Peyer's patch (tissue), 4 donors: ENCODE measurements around the gene SSTR3. TPM values are rescaled to one million over a fixed set of nuclear protein-coding genes. Genes with fewer than 3 reads are reported as not detected.
A peak's percentile ranks its signal among the peaks of the same experiment; 100 is the strongest.

Source experiments
- DNase-seq, 3 donors: peaks; one replicate each; pipeline ENCODE4 v3.0.0-alpha.2; 2017 to 2019
- H3K27ac ChIP-seq, 4 donors: fragments of 200-600 bp; sonication (generic); one replicate each; pipeline ENCODE4 v1.5.1; 2016 to 2019
- H3K27me3 ChIP-seq, 2 donors: fragments of 200-600 bp; sonication (generic); one replicate each; pipeline ENCODE4 v1.5.1; 2019
- H3K36me3 ChIP-seq, 3 donors: fragments of 200-600 bp; sonication (generic); one replicate each; pipeline ENCODE4 v1.5.1; 2016 to 2019
- H3K4me1 ChIP-seq, 4 donors: fragments of 200-600 bp; sonication (generic); one replicate each; pipeline ENCODE4 v1.5.1; 2016 to 2019
- H3K4me3 ChIP-seq, 4 donors: fragments of 200-600 bp; sonication (generic); 1 replicate in 3 of 4; 2 replicates in 1 of 4; pipeline ENCODE4 v1.5.1; 2016 to 2019; ENCODE audit warnings: mild to moderate bottlenecking in 1 of 4
- H3K9me3 ChIP-seq, 4 donors: fragments of 200-600 bp; sonication (generic); one replicate each; pipeline ENCODE4 v1.5.1; 2016 to 2019; ENCODE audit warnings: mild to moderate bottlenecking in 1 of 4
- POLR2A ChIP-seq, 2 donors: fragments of 450-650 bp; IDR thresholded peaks; one replicate each; pipeline ENCODE4 v1.5.1; 2017; ENCODE audit warnings: antibody characterized with exemption in 2 of 2, mild to moderate bottlenecking in 2 of 2, moderate library complexity in 2 of 2
- total RNA-seq, 4 donors: library from RNA; depleted of rRNA; stranded (reverse); fragments of >200 nt; gene quantifications; one replicate each; pipeline ENCODE4 v1.1.0, GENCODE V29; 2016
- TF ChIP-seq, protein P1 (sequence below), 6 experiments: fragments of 450-650 bp in 4 of 6; fragments of 200-600 bp in 2 of 6; sonication (generic) in 1 of 6; IDR thresholded peaks; one replicate each; pipeline ENCODE4 v1.5.1; 2017 to 2019; ENCODE audit warnings: antibody characterized with exemption in 6 of 6, mild to moderate bottlenecking in 3 of 6, moderate library complexity in 1 of 6

The SSTR3 gene
- total RNA-seq, 4 donors from 2014 or later = not detected

DNA sequence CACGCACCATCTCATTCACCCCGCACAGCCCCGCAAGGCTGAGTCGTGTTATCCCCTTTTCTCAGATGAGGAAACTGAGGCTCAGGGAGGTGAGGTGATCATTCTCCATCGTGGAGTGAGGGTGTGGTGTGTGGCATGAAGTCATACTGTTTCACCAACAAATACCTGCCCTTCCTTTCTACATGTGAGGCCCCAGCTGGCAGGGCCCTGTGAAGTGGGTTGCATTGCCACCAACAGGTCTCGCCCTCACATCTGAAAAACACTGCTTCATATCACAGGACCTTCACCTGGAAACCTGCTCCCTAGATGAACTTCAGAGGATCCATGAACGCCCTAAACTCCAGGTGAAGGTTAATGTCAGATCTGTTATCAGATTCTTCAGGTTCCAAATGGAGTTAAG lies 4.3 kb downstream of the SSTR3 start:
- Histone ChIP-seq H3K9me3 (no peaks in the 10 kb centered on the region), H3K27me3 (no peaks in the 10 kb centered on the region), H3K27ac (no peak overlapping the region), H3K4me3 (no peak overlapping the region), H3K4me1 (no peaks in the 10 kb centered on the region), H3K36me3 (no peaks in the 10 kb centered on the region)
- TF ChIP-seq, protein P1, sequence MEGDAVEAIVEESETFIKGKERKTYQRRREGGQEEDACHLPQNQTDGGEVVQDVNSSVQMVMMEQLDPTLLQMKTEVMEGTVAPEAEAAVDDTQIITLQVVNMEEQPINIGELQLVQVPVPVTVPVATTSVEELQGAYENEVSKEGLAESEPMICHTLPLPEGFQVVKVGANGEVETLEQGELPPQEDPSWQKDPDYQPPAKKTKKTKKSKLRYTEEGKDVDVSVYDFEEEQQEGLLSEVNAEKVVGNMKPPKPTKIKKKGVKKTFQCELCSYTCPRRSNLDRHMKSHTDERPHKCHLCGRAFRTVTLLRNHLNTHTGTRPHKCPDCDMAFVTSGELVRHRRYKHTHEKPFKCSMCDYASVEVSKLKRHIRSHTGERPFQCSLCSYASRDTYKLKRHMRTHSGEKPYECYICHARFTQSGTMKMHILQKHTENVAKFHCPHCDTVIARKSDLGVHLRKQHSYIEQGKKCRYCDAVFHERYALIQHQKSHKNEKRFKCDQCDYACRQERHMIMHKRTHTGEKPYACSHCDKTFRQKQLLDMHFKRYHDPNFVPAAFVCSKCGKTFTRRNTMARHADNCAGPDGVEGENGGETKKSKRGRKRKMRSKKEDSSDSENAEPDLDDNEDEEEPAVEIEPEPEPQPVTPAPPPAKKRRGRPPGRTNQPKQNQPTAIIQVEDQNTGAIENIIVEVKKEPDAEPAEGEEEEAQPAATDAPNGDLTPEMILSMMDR (IDR thresholded peaks at IDR 0.05) = no peak
- TF ChIP-seq POLR2A (IDR thresholded peaks at IDR 0.05) = no peak
- peak in 1 of 3 donors; percentile 27 for DNase-seq

DNA sequence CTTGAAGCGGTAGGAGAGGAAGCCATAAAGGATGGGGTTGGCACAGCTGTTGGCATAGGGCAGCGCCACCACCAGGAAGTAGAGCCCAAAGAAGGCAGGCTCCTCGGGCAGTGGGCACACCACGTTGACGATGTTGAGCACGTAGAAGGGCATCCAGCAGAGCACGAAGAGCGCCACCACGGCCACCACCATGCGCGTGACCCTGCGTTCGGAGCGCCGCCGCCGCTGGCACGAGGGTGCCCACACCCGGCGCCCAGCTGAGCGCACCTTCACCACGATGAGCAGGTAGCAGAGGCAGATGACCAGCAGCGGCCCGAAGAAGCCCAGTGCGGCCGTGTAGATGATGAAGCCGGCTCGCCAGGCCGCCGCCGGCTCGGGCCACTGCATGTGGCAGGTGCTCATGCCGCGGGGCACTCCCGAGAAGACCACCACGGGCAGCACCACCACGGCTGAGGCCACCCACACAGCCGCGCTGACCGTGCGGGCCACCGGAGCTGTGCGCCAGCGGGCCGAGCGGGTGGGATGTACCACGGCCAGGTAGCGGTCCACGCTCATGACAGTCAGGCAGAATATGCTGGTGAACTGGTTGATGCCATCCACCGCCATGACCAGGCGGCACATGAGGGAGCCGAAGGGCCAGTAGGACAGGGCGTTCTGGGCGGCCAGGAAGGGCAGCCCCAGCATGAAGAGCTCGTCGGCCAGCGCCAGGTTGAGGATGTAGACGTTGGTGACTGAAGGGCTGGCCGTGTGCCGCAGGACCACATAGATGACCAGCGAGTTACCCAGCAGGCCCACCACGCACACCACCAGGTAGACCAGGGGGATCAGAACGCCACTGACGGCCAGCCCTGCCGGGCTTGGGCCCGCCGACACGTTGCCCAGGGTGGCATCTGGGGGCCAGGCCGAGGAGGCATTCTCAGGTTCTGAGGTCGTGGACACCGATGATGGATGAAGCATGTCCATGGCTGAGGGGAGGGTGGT lies 5.1 kb downstream of the SSTR3 start:
- H3K36me3 ChIP-seq = no peaks in the 10 kb centered on the region
- no peak overlapping the region for H3K4me3 ChIP-seq
- no peaks in the 10 kb centered on the region for H3K27me3 ChIP-seq
- TF ChIP-seq, protein P1 (IDR thresholded peaks at IDR 0.05) = no peak
- TF ChIP-seq POLR2A (IDR thresholded peaks at IDR 0.05) = no peak
- DNase-seq = peak in 2 of 3 donors; percentile 29 to 44
- H3K9me3 ChIP-seq = no peaks in the 10 kb centered on the region
- no peaks in the 10 kb centered on the region for H3K4me1 ChIP-seq
- no peak overlapping the region for H3K27ac ChIP-seq

DNA sequence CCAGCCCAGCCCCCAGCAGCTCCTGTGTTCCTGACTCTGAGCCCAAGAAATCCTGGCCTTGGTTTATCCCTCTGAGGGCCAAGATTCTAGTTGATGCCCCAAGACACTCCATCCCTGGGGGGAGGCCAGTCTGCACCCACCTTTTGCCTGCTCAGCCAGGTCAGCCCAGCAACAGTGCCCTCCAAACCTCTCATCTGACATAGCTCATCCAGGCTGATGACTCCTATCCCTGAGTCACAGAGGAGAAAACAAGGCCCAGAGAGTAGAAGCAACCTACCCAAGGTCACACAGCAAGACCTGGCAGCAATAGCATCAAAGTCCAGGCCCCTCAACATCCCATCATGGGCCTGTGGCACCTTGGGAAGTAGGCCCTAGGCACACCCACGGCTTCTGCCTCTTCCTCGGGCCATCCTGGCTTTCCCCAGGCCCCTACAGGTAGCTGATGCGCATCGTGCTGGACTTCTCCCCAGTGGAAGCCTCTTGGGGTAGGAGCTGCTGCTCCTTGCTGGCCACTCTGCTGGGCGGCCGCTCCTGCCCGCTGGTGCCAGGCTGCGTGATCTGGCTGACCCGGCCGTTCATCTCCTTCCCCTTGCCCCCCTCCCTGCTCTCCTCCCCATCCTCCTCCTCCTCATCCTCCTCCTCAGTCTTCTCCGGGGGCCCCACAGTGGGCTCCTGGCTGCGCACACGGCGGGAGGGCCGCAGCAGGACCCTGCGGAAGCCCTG lies 6.0 kb downstream of the SSTR3 start:
- DNase-seq = peak in 2 of 3 donors; percentile 25 to 34
- no peak overlapping the region for H3K4me3 ChIP-seq

DNA sequence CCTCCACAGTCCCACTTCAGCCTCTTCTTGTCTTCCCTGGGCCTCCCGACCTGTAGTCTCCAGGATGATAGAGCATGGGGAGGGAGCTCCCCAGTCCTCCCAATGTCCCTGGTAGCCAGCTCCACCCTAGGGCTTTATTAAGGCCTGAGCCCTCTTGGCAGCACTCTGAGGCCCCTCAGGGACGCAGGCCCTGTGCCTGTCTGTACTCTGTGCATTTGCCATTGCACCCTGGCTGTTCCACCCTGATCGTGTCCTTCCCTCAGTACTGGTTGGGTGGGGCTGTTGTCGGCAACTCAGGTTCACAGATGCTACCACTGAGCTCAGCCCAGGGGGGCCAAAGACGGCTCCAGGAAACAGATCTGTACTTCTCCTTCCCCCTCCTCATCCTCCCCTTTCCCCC lies 7.2 kb downstream of the SSTR3 start:
- DNase-seq = peak in 2 of 3 donors; percentile 23 to 37
- TF ChIP-seq, protein P1 (IDR thresholded peaks at IDR 0.05) = no peak
- TF ChIP-seq POLR2A (IDR thresholded peaks at IDR 0.05) = no peak
- H3K36me3 ChIP-seq = no peaks in the 10 kb centered on the region

More for the DNA sequence above, 6.0 kb downstream of the SSTR3 start:
- no peaks in the 10 kb centered on the region for H3K9me3 ChIP-seq
- H3K27me3 ChIP-seq = no peaks in the 10 kb centered on the region
- no peaks in the 10 kb centered on the region for H3K36me3 ChIP-seq
- H3K4me1 ChIP-seq = no peaks in the 10 kb centered on the region
- no peak overlapping the region for H3K27ac ChIP-seq
- TF ChIP-seq, protein P1 (IDR thresholded peaks at IDR 0.05) = no peak
- no peak for TF ChIP-seq POLR2A (IDR thresholded peaks at IDR 0.05)

DNA sequence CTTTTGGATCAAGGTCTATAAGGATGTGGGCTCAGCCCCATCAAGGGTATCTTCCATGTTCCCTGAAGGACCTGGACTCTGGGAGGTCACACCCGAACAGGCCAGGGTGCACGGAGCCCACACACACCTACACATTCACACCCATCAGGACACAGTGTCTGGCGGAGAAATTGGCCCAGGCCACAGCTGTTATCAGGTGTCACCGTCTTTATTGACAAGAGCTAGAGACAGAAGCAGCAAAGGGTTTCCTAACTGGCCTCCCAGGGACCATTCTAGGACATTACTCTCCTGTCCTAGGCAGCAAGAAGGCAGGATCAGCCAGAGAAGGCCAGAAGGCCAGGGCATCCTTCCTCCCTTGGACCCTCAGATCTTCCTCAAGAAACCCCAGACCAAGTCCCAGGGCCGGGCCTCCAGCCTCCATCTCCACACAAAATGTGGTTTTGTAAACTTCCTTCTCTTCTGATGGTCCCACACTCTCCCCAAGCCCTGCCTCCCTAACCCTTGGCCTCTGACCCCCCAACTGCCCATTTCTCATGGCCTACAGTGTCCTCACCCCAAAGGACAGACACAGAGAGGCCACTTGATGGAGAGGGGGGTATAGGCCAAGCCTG lies 8.1 kb downstream of the SSTR3 start:
- no peak for TF ChIP-seq POLR2A (IDR thresholded peaks at IDR 0.05)
- TF ChIP-seq, protein P1 (IDR thresholded peaks at IDR 0.05) = no peak
- peak in 1 of 3 donors; percentile 15 for DNase-seq

More for the DNA sequence above, 7.2 kb downstream of the SSTR3 start:
- no peaks in the 10 kb centered on the region for H3K9me3 ChIP-seq
- no peaks in the 10 kb centered on the region for H3K4me1 ChIP-seq
- no peaks in the 10 kb centered on the region for H3K27me3 ChIP-seq
- no peak overlapping the region for H3K4me3 ChIP-seq
- H3K27ac ChIP-seq = no peak overlapping the region

More for the DNA sequence above, 8.1 kb downstream of the SSTR3 start:
- Histone ChIP-seq H3K4me1 (peaks cover 0 to 7% (median 5%) of the 10 kb centered on the region in 4 donors), H3K27me3 (no peaks in the 10 kb centered on the region), H3K9me3 (no peaks in the 10 kb centered on the region), H3K4me3 (no peak overlapping the region), H3K27ac (no peak overlapping the region), H3K36me3 (no peaks in the 10 kb centered on the region)
